AG09319 (cell line): Measurements from ENCODE around the gene CFAP97D1.
A peak's percentile ranks its signal among the peaks of the same experiment; 100 is the strongest.

Experiments used
- DNase-seq: peaks from one replicate; pipeline ENCODE4 v3.0.0-alpha.2; 2010; ENCODE audit warnings: low read depth; ENCODE audit errors: extremely low read depth
- TF ChIP-seq, protein P1 (sequence below): IDR thresholded peaks from 2 replicates; pipeline ENCODE4 v1.5.1; 2011; ENCODE audit warnings: low read depth, mild to moderate bottlenecking, inconsistent platforms, low read length, moderate library complexity

Gene CFAP97D1

DNA sequence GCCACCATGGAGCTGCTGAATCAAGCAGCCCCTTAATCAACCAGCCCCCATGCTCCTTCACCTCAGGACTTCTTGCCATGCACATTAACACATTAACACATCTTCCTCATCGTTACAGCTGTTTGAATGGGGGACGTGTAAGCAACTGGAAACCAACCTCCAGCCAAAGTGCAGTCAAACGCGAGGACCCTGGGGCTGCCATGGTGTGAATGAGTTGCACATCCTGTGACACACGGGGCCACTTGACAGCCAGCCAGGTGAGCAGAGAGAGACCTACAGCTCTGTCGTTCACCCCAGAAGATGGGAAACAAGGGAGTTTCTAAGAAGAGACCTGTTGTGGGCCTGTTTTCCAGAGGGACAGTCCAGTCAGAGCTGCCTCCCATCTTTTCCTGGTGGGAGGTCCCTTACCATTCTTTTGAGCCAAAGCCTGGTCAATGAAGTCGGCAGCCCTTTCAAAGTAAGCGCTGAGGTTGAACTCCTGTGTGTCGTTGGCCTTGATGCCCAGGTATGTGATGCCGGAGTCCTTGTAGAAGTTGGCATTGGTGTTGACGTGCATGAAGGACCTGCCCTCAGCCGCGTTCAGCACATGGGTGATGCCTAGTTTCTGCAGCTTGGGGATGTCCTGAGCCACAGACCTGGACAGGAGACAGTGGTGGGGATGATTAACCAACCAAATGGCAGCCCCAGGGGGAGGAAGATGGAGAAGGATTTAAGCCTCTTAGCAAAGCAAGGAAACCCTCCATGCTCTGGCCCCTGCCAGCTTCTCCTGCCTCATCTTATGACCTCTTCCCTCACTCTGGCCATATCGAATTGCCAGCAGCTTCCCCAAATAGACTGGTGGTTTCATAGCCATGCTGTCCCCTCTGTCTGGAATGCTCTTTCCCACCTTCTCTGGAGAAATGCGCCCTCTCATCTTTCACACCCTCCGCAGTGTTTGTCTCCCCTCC, 5.7 kb upstream of the CFAP97D1 start:
- TF ChIP-seq, protein P1, sequence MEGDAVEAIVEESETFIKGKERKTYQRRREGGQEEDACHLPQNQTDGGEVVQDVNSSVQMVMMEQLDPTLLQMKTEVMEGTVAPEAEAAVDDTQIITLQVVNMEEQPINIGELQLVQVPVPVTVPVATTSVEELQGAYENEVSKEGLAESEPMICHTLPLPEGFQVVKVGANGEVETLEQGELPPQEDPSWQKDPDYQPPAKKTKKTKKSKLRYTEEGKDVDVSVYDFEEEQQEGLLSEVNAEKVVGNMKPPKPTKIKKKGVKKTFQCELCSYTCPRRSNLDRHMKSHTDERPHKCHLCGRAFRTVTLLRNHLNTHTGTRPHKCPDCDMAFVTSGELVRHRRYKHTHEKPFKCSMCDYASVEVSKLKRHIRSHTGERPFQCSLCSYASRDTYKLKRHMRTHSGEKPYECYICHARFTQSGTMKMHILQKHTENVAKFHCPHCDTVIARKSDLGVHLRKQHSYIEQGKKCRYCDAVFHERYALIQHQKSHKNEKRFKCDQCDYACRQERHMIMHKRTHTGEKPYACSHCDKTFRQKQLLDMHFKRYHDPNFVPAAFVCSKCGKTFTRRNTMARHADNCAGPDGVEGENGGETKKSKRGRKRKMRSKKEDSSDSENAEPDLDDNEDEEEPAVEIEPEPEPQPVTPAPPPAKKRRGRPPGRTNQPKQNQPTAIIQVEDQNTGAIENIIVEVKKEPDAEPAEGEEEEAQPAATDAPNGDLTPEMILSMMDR, result no peak
- DNase-seq, result no peak

DNA sequence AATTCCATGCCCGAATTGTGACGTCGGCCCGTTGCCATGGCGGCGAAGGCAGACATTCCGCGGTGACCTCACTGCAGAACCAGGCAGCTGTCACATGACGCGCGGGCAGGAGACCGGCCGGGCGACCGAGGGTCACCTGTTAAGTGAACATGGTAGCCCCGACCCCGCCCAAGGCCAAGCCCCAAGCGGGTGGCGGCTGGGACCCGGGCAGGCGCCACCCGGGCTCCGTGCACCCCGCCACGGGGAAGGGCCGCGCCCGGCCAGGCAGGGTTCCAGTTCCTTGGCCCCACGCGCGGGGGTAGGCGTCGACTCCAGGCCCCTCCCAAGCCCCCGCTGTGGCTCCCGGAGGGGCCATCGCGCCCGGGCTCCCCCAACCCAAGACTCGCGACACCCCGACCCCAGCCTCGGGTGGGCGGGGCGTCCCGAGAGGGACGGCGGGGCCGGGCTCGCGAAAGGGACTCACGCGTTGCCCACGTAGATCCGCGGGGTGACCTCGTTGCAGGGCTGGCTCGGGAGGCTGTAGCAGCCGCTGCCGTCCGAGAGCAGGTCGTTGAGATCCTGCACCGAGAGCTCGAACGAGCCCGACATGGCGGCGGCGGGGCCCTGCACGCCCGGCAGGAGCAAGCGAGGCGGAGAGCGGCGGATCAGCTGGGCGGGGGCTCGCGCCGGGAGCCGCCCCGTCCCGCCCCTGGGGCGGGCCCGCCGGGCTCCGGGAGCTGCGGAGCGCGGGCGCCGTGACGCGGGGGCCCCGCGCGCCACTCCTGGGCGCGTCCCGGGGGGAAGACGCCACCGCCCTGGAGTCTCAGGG, 1.7 kb upstream of the CFAP97D1 start, which contains the start of gene DUSP3:
Gene DUSP3, minus strand, starts transcription at position 641 of the 808 bp plus-strand sequence. Its CDS starts 53 bp downstream, at position 588.
- peak; percentile 82 for DNase-seq
- TF ChIP-seq, protein P1, result no peak

DNA sequence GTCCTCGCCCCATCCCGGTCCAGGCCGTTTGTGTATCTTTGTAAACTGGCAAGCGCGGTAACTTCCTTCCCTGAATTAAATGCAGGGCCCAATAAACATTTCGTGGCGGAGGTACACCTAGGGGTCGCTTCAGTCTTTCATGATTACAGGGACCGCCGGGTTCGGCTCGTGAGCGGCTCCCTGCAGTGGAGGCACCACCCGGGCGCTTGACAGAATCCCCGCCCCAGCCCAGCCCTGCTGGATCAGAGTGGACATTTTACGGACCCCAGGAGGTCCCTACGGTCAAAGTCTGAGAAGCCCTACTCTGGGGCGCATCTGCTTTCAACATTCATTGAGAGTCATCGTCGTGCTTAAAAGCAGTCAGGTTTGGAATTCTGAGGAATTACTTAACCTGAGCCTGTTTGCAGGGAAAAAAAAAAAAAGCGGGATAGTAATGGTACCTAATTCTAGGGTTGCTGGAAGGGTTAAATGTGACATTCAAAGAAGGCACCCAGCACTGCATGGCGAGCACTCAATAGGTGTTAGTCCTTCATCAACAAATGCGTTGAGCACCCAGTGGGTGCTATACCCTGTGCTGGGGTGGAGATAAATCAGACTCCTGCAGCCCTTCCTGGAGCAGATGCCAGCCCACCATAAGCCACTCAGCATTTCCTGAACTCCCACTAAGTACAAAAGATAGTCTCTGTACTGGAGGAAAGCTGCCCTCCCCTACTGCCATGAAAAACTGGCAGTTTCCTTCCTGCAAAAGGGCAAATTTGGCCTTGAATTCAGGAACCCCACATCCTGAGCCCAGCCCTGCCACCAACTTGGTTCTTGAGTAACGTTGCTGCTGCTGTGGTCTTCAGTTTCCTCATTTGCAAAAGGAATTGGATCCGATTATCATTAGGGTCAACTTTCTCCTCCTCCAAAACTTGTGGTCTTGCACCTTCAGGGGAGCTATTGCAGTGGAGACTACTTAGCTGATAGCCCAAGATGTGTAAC, 800 bp upstream of the CFAP97D1 start:
- TF ChIP-seq, protein P1, result no peak
- no peak for DNase-seq

DNA sequence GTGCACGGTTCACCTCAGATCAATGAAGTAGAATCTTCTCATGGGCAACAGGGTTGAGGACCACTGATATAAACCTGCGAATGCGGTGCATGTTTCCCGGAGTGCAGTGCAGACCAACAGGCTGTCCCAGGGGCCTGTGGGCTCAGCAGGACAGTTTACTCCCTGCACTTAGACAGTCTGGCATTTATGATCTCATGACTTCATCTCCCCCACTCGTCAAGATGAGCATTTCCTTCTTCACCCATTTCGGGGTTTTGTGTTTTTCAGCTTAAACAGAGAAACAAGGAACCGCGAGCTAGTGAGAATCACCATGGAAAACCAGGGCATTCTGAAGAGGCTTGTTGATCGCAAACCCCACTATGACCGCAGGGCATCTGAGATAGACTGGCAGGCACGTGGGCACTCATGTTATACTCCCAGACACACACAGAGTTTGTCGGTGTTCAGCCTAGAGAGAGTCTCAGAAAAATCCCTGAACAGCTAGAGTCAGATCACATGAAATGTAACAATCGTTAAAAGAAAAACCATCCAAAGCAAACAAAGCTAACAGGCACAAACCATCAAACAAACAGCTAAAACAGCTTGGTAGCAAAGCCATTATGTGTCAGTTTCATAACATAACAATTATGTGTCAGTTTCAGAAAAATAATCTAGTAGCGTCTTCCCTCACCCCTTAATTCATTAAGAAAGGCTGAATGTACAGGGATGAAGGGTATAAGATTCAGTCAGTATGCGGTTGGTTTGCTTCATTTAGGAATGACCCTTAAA, 2.9 kb downstream of the CFAP97D1 start:
- no peak for DNase-seq
- TF ChIP-seq, protein P1, result no peak

DNA sequence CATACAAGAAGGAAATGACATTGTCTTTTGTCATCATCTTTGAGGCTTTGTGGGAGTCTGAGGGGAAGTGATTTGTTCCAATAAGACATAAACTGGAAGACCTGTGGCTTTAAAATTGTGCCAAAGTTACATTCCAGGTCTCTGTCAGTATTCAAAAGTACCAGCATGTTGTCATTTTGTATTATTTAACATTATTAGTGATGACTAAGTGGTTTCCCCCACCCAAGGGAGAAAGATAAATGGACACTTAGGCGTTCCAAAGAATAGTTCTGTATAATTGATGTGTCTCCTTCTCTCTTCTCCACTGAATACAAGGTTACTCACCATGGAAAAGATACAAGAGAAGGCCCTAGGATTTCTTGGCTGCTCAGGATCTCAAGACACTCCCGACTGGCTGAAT, 3.8 kb downstream of the CFAP97D1 start:
- TF ChIP-seq, protein P1, result no peak
- DNase-seq, result no peak

DNA sequence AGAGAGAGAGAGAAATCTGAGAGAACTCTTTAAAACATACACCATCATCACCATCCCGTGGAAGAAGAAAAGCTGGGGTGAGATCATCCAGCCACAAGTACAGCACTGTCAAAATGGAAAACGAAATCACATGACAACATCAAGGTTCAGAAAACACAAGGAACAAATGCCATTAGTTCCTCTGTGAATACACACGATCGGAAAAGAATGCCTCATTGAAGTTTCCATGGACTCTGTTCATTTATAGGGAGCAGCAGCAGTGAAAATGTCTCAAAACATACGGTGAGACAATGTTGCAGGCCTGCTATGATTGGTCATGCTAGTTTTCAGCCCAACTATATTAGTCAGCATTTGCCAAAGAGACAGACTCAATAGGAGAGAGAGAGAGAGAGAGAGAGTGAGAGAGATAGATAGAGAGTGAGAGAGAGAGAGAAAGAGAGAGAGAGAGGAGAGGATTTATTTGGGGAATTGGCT, 4.4 kb downstream of the CFAP97D1 start:
- TF ChIP-seq, protein P1, result no peak
- DNase-seq, result no peak
